K562 (cell line): ENCODE measurements around the gene ZCCHC17. TPM values are rescaled to one million over a fixed set of nuclear protein-coding genes. Genes with fewer than 3 reads are reported as not detected.
A peak's percentile ranks its signal among the peaks of the same experiment; 100 is the strongest.

Experiments
- ARID2 ChIP-seq: fragments of 450-650 bp; IDR thresholded peaks from 2 replicates; pipeline ENCODE4 v1.6.1; 2017; ENCODE audit warnings: antibody characterized with exemption, mild to moderate bottlenecking
- FOXA1 ChIP-seq: fragments of 450-650 bp; IDR thresholded peaks from 2 replicates; pipeline ENCODE4 v1.6.1; 2016; ENCODE audit warnings: mild to moderate bottlenecking, borderline replicate concordance
- GATAD2B ChIP-seq: fragments of 450-650 bp; IDR thresholded peaks from 2 replicates; pipeline ENCODE4 v1.6.1; 2017; ENCODE audit warnings: mild to moderate bottlenecking, borderline replicate concordance
- HNRNPH1 ChIP-seq: fragments of 200-400 bp; formaldehyde crosslinking; optimal IDR thresholded peaks from 2 replicates; pipeline ENCODE3; 2017; ENCODE audit warnings: low read depth, mild to moderate bottlenecking, low read length, moderate library complexity
- KAT7 ChIP-seq: sonication (generic); formaldehyde crosslinking; IDR thresholded peaks from 2 replicates; pipeline ENCODE4 v1.8.0; 2022; ENCODE audit warnings: missing genetic modification reagents, mild to moderate bottlenecking, borderline replicate concordance
- MAZ ChIP-seq, 2 experiments: fragments of 450-650 bp in 1 of 2; sonication (generic) in 1 of 2; formaldehyde crosslinking; IDR thresholded peaks in 1 of 2; conservative IDR thresholded peaks in 1 of 2; 2 replicates each; pipeline versions ENCODE4 v1.4.0 to v1.5.0; 2020; ENCODE audit warnings: mild to moderate bottlenecking in 1 of 2, missing genetic modification reagents in 1 of 2
- RBBP5 ChIP-seq: fragments of 200-600 bp; sonication (generic); IDR thresholded peaks from 2 replicates; pipeline ENCODE4 v1.6.1; 2012; ENCODE audit warnings: borderline replicate concordance, mild to moderate bottlenecking, low read length, control low read depth, inconsistent platforms; ENCODE audit not compliant: insufficient read depth, poor library complexity, severe bottlenecking
- SP1 ChIP-seq: sonication (generic); formaldehyde crosslinking; IDR thresholded peaks from 2 replicates; pipeline ENCODE4 v1.8.1; 2022; ENCODE audit warnings: mild to moderate bottlenecking, missing genetic modification reagents
- SREBF1 ChIP-seq: fragments of 150-350 bp; IDR thresholded peaks from 2 replicates; pipeline ENCODE4 v1.6.1; 2014; ENCODE audit warnings: antibody characterized with exemption, low read depth, low read length, borderline replicate concordance
- ZBTB7A ChIP-seq: IDR thresholded peaks from 2 replicates; pipeline ENCODE4 v1.6.1; 2011; ENCODE audit warnings: low read depth, mild to moderate bottlenecking, low read length, moderate library complexity, borderline replicate concordance; ENCODE audit not compliant: control insufficient read depth
- ZFP1 ChIP-seq: fragments of 450-650 bp; formaldehyde crosslinking; IDR thresholded peaks from 2 replicates; pipeline ENCODE4 v1.4.0; 2020; ENCODE audit warnings: mild to moderate bottlenecking, mixed read lengths
- ZNF384 ChIP-seq: IDR thresholded peaks from 2 replicates; pipeline ENCODE4 v1.6.1; 2012; ENCODE audit warnings: low read depth, low read length, improper control_type of control experiment
- polyA plus RNA-seq, 8 experiments: library from polyadenylated mRNA; depleted of rRNA in 4 of 8; stranded (reverse) in 5 of 8; unstranded in 3 of 8; fragments of >200 nt; fragmentation: Nextera tagmentation in 2 of 8; fragmentation: Illumina TruSeq in 1 of 8; extraction: Ambion mirVana in 2 of 8; extraction: Trizol in 1 of 8; gene quantifications; 2 replicates each; pipeline versions ENCODE4 v1.2.1 to v1.2.3, GENCODE V29; 2011 to 2014; ENCODE audit warnings: inconsistent platforms in 1 of 8, missing spikeins in 1 of 8
- total RNA-seq, 7 experiments: library from RNA; depleted of rRNA in 6 of 7; stranded (reverse); fragments of >200 nt in 6 of 7; fragmentation: Illumina TruSeq in 2 of 7; extraction: Trizol in 2 of 7; gene quantifications; 2 replicates each; pipeline versions ENCODE4 v1.2.1 to v1.2.3, GENCODE V29; 2011 to 2021; ENCODE audit warnings: low replicate concordance in 1 of 7
- TF ChIP-seq, protein P1 (sequence below): fragments of 450-650 bp; IDR thresholded peaks from 2 replicates; pipeline ENCODE4 v1.6.1; 2017; ENCODE audit warnings: antibody characterized with exemption, mild to moderate bottlenecking
- TF ChIP-seq, protein P2 (sequence below): fragments of 250-450 bp; sonication (Bioruptor Pico); IDR thresholded peaks from 2 replicates; pipeline ENCODE4 v1.5.0; 2021
- TF ChIP-seq, protein P3 (sequence below): fragments of 250-450 bp; sonication (Bioruptor Pico); IDR thresholded peaks from 2 replicates; pipeline ENCODE4 v1.5.0; 2021; ENCODE audit warnings: mild to moderate bottlenecking, borderline replicate concordance

Gene ZCCHC17
- total and polyA plus RNA-seq, 9 of the 15 experiments (the other 6 are each of a cell fraction or from before 2014, with no cell fraction given), result 46.9 to 150 (median 74.7) TPM

DNA sequence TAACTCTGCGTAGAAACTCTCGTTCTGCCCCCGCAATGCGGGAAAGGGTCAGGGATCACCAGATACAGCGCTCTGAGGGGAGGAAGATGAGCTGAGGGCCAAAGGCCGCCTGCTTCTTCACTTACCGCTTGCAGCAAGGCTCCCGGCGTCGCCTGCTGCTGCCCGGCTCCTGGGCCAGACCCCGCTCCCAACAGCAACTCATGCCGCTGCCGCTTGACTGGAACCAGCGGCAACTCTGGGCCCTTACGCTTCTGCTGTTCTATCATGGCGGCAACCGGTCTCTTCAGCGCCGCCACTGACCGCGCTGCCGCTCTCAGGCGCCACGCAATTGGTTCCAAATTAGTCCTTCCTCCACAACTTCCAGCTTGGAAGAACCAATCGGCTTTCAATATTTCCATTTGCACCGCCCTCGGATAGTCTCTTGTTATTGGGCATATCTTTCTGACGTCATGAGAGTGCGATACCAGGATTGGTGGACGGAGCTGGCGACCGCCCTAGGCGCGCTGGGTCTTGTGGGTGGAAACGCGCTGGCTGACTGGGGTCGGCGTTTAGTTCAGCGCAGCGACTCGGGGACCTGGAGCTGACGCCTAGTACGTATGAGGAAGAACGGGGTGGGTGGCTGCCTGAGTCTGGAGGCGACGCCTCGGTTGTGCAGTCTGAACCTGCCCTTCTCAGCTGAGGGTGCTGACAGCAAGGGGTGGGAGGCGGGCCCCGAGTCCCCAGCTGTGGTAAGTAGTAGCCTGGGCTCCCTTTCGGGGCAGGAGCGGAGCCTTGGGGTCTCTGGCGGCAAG, at the start of gene ZCCHC17, which contains the start of gene SNRNP40 (continued):
- peak; percentile 73; the same call in 1 of the 2 replicates for TF ChIP-seq ZBTB7A
- TF ChIP-seq ZNF384, result no peak
- peak; percentile 57 to 70; a peak in 3 of 4 replicates for TF ChIP-seq MAZ (CRISPR knock-in tag; conservative IDR thresholded peaks at IDR 0.05 in 1 of 2, IDR thresholded peaks at IDR 0.05 in 1 of 2)
- TF ChIP-seq SREBF1, result no peak
- peak; percentile 82; the same call in 1 of the 2 replicates for TF ChIP-seq KAT7 (CRISPR knock-in tag)
- no peak for TF ChIP-seq GATAD2B
- TF ChIP-seq ZFP1 (CRISPR knock-in tag), result no peak
- TF ChIP-seq, protein P1, sequence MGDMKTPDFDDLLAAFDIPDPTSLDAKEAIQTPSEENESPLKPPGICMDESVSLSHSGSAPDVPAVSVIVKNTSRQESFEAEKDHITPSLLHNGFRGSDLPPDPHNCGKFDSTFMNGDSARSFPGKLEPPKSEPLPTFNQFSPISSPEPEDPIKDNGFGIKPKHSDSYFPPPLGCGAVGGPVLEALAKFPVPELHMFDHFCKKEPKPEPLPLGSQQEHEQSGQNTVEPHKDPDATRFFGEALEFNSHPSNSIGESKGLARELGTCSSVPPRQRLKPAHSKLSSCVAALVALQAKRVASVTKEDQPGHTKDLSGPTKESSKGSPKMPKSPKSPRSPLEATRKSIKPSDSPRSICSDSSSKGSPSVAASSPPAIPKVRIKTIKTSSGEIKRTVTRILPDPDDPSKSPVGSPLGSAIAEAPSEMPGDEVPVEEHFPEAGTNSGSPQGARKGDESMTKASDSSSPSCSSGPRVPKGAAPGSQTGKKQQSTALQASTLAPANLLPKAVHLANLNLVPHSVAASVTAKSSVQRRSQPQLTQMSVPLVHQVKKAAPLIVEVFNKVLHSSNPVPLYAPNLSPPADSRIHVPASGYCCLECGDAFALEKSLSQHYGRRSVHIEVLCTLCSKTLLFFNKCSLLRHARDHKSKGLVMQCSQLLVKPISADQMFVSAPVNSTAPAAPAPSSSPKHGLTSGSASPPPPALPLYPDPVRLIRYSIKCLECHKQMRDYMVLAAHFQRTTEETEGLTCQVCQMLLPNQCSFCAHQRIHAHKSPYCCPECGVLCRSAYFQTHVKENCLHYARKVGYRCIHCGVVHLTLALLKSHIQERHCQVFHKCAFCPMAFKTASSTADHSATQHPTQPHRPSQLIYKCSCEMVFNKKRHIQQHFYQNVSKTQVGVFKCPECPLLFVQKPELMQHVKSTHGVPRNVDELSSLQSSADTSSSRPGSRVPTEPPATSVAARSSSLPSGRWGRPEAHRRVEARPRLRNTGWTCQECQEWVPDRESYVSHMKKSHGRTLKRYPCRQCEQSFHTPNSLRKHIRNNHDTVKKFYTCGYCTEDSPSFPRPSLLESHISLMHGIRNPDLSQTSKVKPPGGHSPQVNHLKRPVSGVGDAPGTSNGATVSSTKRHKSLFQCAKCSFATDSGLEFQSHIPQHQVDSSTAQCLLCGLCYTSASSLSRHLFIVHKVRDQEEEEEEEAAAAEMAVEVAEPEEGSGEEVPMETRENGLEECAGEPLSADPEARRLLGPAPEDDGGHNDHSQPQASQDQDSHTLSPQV, result no peak
- 0 out of 2 replicates have a peak, but pooled peaks have one; percentile 5 for TF ChIP-seq SP1 (CRISPR knock-in tag)
- TF ChIP-seq, protein P2, sequence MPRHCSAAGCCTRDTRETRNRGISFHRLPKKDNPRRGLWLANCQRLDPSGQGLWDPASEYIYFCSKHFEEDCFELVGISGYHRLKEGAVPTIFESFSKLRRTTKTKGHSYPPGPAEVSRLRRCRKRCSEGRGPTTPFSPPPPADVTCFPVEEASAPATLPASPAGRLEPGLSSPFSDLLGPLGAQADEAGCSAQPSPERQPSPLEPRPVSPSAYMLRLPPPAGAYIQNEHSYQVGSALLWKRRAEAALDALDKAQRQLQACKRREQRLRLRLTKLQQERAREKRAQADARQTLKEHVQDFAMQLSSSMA (CRISPR knock-in tag), result no peak
- TF ChIP-seq, protein P3, sequence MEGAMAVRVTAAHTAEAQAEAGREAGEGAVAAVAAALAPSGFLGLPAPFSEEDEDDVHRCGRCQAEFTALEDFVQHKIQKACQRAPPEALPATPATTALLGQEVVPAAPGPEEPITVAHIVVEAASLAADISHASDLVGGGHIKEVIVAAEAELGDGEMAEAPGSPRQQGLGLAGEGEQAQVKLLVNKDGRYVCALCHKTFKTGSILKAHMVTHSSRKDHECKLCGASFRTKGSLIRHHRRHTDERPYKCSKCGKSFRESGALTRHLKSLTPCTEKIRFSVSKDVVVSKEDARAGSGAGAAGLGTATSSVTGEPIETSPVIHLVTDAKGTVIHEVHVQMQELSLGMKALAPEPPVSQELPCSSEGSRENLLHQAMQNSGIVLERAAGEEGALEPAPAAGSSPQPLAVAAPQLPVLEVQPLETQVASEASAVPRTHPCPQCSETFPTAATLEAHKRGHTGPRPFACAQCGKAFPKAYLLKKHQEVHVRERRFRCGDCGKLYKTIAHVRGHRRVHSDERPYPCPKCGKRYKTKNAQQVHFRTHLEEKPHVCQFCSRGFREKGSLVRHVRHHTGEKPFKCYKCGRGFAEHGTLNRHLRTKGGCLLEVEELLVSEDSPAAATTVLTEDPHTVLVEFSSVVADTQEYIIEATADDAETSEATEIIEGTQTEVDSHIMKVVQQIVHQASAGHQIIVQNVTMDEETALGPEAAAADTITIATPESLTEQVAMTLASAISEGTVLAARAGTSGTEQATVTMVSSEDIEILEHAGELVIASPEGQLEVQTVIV (CRISPR knock-in tag), result no peak
- peak; percentile 89 for TF ChIP-seq RBBP5
- no peak for TF ChIP-seq ARID2
- no peak for TF ChIP-seq HNRNPH1
- no peak for TF ChIP-seq FOXA1
